Measurements from ENCODE around the gene GALK2.
A peak's percentile ranks its signal among the peaks of the same experiment; 100 is the strongest.

GALK2 gene

GRCh38 chr15:49169880-49170597 lies at the start of gene GALK2:
GALK2 (plus strand) TSS chr15:49170247; CDS start chr15:49170323, 76 bp downstream.
- peak; percentile 36 for DNase-seq

GRCh38 chr15:49120832-49121231 lies 49.2 kb upstream of the GALK2 start:
- DNase-seq = no peak

GRCh38 chr15:49121901-49122300 lies 48.1 kb upstream of the GALK2 start:
- DNase-seq = no peak

GRCh38 chr15:49122541-49123062 lies 47.4 kb upstream of the GALK2 start:
- no peak for DNase-seq

DNA sequence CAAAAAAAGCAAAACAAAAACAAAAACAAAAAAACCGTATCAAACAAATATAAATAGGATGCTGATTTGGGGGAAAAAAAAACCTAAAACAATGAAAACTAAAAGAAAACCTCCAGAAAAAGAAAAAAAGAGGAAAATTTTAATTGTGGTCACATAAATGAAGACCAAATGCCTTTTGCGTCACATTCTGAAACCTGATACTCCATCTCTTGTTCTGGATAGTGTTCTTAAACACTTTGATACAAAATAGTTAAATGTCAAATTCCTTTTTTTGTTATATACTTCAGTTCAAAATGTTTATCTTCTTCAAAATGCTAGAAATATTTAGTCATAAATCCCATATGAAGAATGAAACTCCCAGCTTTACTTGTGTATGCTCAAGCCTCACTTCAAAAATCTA lies 45.7 kb upstream of the GALK2 start:
- DNase-seq = no peak

- DNase-seq = no peak
Measured at GRCh38 chr15:49131403-49131802, 38.6 kb upstream of the GALK2 start.

DNA sequence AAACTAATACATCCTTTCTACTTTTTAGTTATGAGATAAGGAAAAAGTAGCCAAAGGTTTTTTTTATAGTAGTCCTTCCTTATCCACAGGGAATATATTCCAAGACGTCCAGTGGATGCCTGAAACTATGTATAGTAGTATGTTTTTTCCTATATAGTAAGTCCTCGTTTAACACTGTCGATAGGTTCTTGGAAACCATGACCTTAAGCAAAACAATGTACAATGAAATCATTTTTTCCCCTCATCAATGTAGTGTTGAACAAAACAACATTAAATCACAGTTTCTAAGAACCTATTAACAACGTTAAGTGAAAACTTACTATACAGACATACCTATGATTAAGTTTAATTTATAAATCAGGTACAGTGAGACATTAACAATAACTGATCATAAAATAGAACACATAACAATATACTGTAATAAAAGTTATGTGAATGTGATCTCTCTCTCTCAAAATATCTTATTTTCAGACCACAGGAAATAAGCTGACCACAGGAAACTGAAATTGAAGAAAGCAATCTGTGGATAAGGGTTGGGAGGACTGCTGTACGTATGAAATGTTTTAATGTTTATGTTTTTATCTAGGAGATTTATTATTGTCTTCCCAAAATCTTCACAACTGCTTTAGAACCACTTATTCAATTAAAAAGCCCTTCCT lies 35.2 kb upstream of the GALK2 start:
- DNase-seq = no peak

- DNase-seq = no peak
Measured at GRCh38 chr15:49135342-49135857, 34.6 kb upstream of the GALK2 start.

- no peak for DNase-seq
Measured at GRCh38 chr15:49135911-49136310, 34.1 kb upstream of the GALK2 start.

- no peak for DNase-seq
Measured at GRCh38 chr15:49137861-49138260, 32.2 kb upstream of the GALK2 start.

DNA sequence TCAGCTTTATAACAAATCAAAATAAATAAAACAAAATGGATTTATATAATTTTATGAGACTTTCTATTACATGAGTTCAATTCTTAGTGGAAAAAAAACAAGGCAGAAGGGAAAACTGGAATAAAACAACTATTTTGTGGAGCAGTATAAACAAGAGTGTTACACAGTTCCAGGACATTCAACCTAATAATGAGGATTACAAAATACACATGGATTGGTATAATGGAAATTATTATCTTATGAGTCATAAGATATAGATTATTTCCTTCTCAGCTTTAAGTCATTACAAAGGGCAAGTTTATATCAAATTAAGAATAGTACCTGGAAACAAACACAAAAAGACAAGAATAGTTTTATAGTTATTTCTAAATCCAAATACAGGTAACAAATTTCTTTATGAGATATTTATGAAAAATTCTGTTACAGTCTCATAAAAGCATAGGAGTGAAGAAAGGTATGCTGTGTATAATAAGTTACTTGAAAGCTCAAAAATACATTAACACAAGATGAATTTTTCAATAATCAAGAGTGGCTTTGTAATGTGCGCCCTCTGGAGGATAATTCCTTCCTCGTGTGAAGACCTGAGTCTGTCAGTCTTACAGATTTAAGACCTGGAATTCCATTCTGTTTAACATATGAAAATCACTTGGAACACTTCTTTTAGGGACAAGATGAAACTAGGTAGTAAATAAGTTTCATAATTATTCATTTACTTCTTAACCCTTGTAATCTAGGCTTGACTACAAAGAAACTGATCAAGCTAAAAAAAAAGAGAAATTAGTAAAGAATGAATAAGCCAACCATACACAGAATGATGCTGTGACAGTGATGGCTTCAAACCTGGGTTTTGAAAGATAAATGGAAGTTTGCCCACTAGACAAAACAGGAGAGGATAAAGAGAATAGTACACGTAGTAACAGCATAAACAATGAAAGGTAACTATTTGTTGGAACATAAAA lies 24.1 kb upstream of the GALK2 start:
- no peak for DNase-seq

DNA sequence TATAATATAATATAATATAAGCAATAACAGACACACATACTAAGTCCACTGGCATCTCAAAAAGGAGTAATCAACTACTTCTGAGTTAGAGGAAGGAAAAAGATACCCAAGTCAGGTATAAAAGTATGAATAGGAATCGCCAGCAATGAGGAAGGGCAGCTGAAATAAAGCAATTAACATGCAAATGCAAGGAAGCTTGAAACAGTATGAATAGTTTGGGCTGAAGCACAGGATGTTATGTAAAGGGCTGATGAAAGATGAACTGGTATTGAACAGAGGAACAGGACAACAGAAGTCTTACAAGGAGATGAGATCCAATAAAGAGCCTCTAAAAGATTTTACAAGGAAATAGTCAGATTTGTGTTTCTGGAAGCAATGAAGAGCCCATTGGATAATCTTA lies 21.7 kb upstream of the GALK2 start:
- DNase-seq = no peak

GRCh38 chr15:49148727-49149126 lies 21.3 kb upstream of the GALK2 start:
- no peak for DNase-seq

- no peak for DNase-seq
Measured at GRCh38 chr15:49151831-49152230, 18.2 kb upstream of the GALK2 start.

- no peak for DNase-seq
Measured at GRCh38 chr15:49152552-49153312, 17.3 kb upstream of the GALK2 start.

DNA sequence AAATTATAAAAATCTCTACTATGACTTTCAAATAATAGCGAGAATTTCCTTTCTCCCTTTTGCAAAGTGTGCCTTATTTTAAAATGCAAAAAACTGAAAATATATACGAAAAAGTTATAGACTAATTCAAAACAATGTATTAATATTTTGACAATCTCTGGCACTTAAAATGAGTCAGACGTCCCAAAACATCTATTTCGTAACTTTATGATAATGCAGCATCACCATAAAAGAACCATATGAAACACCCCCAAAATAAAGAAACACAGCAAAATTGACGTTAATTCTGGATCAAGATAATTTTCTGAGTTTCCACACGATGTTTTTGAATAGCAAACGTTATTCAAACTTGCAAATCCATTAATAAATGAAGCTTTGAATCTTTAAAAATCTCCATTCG lies 15.7 kb upstream of the GALK2 start:
- no peak for DNase-seq

- peak; percentile 39 for DNase-seq
Measured at GRCh38 chr15:49154799-49155109, 15.3 kb upstream of the GALK2 start.

DNA sequence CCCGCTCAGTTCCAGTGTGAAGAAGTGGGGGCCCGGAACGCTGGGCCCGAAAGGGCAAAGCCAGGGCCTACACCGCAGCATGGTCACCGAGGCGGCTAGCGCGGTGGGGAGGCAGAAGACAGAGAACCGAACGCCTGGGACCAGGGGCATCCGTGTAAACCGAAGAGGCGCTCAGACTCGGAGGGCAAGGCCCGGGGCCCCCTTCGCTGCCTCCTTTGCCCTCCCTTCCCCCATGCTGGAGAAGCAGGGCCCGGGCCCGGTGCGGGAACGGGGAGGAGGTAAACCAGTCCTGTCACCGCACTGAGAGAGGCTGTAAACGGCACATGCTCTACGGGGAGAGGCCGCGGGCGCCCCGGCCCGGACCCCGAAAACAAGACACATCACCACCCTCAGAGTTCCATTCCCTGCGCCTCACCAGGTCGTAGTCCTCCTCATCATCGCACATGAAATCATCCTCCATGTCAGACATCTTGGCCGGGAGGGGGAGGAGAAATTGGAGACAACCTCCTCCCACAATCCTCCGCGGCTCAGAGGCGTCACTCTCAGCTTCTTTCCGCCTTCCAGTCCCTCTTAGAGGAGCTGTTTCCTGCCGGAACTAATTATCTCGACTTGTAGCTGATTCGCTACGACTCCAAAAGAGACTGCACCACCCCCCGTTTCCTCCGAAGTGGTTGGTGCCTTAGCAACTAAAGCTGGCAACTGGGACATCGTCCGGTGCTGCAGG lies 14.8 kb upstream of the GALK2 start, which contains the start of gene COPS2:
COPS2 (minus strand) TSS at position 490 of the 724 bp plus-strand sequence; CDS start at position 469, 21 bp downstream.
- peak; percentile 92 for DNase-seq

- no peak for DNase-seq
Measured at GRCh38 chr15:49155834-49156627, 14.0 kb upstream of the GALK2 start.

DNA sequence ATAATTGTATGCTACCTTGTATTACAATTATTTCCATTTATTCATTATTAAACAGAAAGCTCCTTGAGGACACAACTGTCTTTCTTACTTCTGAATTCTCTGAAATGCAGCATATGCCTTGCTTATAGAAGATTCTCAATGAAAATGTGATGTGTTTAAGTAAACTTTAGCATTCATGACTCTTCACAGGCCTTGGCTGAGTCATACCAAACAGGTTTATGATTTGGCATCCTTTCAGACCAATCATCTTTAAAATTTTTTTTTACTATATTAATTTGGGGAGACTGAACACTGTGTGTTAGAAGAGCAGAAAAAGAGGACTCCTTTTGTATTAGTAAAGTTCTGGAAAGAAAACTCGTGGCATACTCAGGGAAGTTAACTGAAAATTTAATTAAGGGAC lies 6.4 kb upstream of the GALK2 start:
- DNase-seq = no peak

DNA sequence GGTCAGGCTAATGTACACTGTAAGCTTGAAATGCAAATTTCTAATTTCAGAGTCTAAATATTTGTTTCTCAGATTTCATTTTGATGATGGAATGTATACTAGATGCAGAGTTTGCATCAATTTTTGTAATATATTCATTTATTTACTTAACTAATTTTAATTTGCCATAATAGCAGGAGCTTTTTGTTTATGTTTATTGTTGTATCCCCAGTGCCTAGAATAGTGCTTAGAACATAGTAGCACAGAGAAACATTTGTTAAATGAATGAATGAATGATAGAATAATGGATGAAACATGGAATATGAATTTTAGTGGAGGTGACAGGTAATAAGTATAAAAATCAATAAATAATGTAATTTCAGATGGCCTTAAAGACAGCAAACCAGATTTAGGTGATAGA lies 5.2 kb upstream of the GALK2 start:
- no peak for DNase-seq
